ENCODE results near the gene KCTD6. TPM values are rescaled to one million over a fixed set of nuclear protein-coding genes. Genes with fewer than 3 reads are reported as not detected.

The KCTD6 gene
- total and polyA plus RNA-seq, 10 donors = 7.3 to 23.5 (median 10.9) TPM

DNA sequence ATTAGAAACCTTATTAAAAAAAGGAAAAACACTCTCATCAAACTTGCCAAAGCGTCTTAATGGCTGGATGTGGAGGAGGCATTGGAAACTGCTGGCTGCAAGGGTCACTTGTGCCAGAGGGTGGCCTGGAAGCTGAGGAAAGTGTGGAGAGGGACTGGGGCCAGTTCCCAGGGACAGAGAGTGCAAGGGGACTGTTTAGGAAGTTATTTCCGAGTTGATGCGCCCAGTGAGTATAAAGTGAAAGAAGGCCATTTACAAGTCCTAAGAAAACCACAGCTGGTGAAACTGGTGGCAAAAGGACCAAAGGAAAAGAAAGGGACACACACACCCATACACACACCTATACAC lies 7.2 kb upstream of the KCTD6 start:
- 71 to 81% (median 72%) methylated on average over 3 of the region's 3 CpGs for WGBS, 5 donors
- no peak for TF ChIP-seq POLR2AphosphoS5 (IDR thresholded peaks at IDR 0.05)
- no peak for TF ChIP-seq POLR2A (IDR thresholded peaks at IDR 0.05)
- TF ChIP-seq, protein P1, sequence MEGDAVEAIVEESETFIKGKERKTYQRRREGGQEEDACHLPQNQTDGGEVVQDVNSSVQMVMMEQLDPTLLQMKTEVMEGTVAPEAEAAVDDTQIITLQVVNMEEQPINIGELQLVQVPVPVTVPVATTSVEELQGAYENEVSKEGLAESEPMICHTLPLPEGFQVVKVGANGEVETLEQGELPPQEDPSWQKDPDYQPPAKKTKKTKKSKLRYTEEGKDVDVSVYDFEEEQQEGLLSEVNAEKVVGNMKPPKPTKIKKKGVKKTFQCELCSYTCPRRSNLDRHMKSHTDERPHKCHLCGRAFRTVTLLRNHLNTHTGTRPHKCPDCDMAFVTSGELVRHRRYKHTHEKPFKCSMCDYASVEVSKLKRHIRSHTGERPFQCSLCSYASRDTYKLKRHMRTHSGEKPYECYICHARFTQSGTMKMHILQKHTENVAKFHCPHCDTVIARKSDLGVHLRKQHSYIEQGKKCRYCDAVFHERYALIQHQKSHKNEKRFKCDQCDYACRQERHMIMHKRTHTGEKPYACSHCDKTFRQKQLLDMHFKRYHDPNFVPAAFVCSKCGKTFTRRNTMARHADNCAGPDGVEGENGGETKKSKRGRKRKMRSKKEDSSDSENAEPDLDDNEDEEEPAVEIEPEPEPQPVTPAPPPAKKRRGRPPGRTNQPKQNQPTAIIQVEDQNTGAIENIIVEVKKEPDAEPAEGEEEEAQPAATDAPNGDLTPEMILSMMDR (IDR thresholded peaks at IDR 0.05 in 8 of 11, conservative IDR thresholded peaks at IDR 0.05 in 3 of 11) = no peak
- Histone ChIP-seq H3K9me3 (no peaks in the 10 kb centered on the region), H3K36me3 (no peaks in the 10 kb centered on the region), H3K4me1 (peaks cover 0 to 53% (median 18%) of the 10 kb centered on the region in 6 donors), H3K27me3 (replicated peaks in 1 of 7) (no peaks in the 10 kb centered on the region), H3K27ac (peak overlapping the region in 6 of 8 donors; percentile 47 to 78 (median 62)), H3K4me3 (no peak overlapping the region)
- no peak for DNase-seq
- intact Hi-C loops (cut with DNase I; ENCODE audit: low total_unique reads) = no loop called here

DNA sequence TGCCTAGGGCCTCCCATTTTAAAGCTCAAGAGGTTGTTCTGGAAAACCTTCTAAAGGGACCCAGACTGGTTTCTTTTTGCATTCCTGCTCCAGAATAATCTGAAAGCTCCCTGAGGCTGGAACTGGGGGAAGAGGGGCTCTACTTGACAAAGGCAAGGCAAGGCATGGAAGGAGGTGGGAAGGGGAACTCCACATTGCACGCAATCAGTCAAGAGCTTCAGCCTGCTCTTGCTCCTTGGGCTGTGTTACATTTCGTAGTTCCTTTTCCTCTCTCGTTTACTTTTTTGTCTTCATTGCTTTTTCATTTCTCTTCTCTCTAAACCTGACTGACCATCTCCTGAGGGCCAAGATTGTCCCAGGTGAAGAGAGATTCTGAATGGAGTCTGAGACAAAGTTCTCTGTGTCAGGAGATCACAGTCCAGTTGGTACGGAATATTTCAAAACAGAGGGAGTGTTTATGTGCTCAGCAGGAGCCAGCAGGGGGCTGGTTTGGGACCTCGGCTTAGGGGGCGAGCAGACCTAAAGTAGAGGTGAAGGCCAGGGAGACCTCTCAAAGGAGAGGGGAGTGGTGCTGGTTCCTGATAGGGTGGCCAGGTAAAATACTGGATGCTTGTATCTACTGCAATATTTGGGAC lies 6.0 kb upstream of the KCTD6 start:
- 50 to 78% (median 68%) methylated on average over 6 of the region's 6 CpGs for WGBS, 5 donors
- Histone ChIP-seq H3K4me1 (peaks cover 3 to 65% (median 25%) of the 10 kb centered on the region in 6 donors), H3K27me3 (replicated peaks in 1 of 7) (no peaks in the 10 kb centered on the region), H3K4me3 (no peak overlapping the region), H3K9me3 (no peaks in the 10 kb centered on the region), H3K36me3 (no peaks in the 10 kb centered on the region), H3K27ac (peak overlapping the region in 2 of 8 donors; percentile 18 to 71)
- intact Hi-C loops (cut with DNase I; ENCODE audit: low total_unique reads) = no loop called here
- no peak for DNase-seq
- TF ChIP-seq POLR2A (IDR thresholded peaks at IDR 0.05) (no peak), POLR2AphosphoS5 (IDR thresholded peaks at IDR 0.05) (no peak)
- TF ChIP-seq, protein P1 (IDR thresholded peaks at IDR 0.05 in 8 of 11, conservative IDR thresholded peaks at IDR 0.05 in 3 of 11) = no peak

DNA sequence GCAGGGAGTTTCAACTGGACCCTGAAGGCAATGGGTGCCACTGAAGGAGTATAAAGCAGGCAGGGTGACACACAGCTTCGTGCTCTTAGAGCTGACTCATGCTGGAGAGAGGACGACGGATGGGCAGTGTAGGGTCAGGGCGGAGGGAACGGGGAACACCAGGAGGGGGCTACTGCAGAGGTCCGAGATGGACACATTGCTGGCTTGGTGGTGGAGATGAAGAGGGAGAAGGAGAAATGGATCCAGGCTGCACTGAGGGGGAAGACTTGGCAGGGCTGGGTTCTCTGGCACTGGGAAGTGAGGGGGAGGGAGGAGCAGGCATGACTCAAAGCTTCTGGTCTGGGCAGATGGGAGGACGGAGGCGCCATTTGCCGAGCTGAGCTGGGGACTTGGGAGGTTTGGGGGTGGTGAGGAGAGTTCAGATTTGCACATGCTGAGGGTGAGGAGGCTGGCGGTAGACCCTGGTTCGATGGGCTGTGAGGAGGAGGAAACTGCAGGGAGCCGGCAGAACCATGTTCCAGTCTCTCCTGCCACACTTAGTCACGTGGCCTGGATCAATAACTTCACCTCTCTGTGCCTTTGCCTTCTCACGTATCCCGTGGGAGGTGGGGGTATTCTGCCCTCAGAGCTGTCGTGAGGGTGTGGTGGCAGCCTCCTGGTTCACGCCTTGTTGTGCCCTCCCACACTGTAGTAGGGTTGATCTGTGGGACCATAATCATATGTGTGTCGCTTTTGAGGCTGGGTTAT lies 4.6 kb upstream of the KCTD6 start:
- H3K36me3 ChIP-seq = no peaks in the 10 kb centered on the region
- intact Hi-C loops (cut with DNase I; ENCODE audit: low total_unique reads) = no loop called here
- TF ChIP-seq, protein P1 (IDR thresholded peaks at IDR 0.05 in 8 of 11, conservative IDR thresholded peaks at IDR 0.05 in 3 of 11) = no peak
- TF ChIP-seq POLR2A (IDR thresholded peaks at IDR 0.05) (no peak), POLR2AphosphoS5 (IDR thresholded peaks at IDR 0.05) (no peak)
- H3K27ac ChIP-seq = peak overlapping the region in 2 of 8 donors; percentile 12 to 28
- H3K4me3 ChIP-seq = no peak overlapping the region
- DNase-seq = no peak
- H3K27me3 ChIP-seq (replicated peaks in 1 of 7) = no peaks in the 10 kb centered on the region
- no peaks in the 10 kb centered on the region for H3K9me3 ChIP-seq
- H3K4me1 ChIP-seq = peaks cover 3 to 70% (median 29%) of the 10 kb centered on the region in 6 donors
- WGBS, 5 donors = 68 to 79% (median 71%) methylated on average over 18 of the region's 18 CpGs

DNA sequence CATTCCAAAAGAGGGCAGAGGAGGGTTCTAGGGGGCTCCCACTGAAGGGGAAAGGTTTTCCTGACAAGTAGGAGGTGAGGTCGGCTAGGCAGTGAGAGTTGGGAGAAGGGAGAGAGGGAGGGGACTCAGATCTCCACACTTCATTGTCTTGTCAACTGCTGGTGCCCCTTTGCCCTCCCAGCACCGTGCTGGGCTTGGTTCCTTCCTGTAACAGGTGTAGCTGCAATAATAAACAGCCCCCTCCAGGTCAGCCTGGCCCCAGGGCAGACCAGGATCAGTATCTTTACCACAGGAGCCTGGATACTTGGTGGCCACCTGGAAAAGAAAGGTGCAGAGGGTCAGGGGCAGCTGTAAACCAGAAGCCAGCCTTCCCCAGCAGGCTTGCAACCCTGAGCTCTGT lies 2.9 kb upstream of the KCTD6 start:
- DNase-seq = no peak
- no peaks in the 10 kb centered on the region for H3K36me3 ChIP-seq
- no peak overlapping the region for H3K4me3 ChIP-seq
- TF ChIP-seq, protein P1 (IDR thresholded peaks at IDR 0.05 in 8 of 11, conservative IDR thresholded peaks at IDR 0.05 in 3 of 11) = no peak
- TF ChIP-seq POLR2AphosphoS5 (IDR thresholded peaks at IDR 0.05) = no peak
- no peak for TF ChIP-seq POLR2A (IDR thresholded peaks at IDR 0.05)
- intact Hi-C loops (cut with DNase I; ENCODE audit: low total_unique reads) = no loop called here
- 37 to 49% (median 45%) methylated on average over 2 of the region's 2 CpGs for WGBS, 5 donors
- peaks cover 12 to 70% (median 35%) of the 10 kb centered on the region in 6 donors for H3K4me1 ChIP-seq
- no peaks in the 10 kb centered on the region for H3K27me3 ChIP-seq (replicated peaks in 1 of 7)
- no peak overlapping the region for H3K27ac ChIP-seq
- no peaks in the 10 kb centered on the region for H3K9me3 ChIP-seq
